GM23248 (cell line): Measurements from ENCODE around the gene PELI2. TPM values are rescaled to one million over a fixed set of nuclear protein-coding genes. Genes with fewer than 3 reads are reported as not detected.

Experiments used
- DNase-seq: peaks from one replicate; pipeline ENCODE4 v3.0.0-alpha.2; 2015
- H2AFZ ChIP-seq: fragments of 200-600 bp; sonication (generic); 2 replicates; pipeline ENCODE4 v1.6.1; 2016; ENCODE audit warnings: antibody characterized with exemption
- H3F3A ChIP-seq: fragments of 200-600 bp; sonication (generic); 2 replicates; pipeline ENCODE4 v1.6.1; 2016; ENCODE audit warnings: mild to moderate bottlenecking, antibody characterized with exemption, mixed run types; ENCODE audit not compliant: insufficient read depth
- H3K27ac ChIP-seq: fragments of 200-600 bp; sonication (generic); 2 replicates; pipeline ENCODE4 v1.5.1; 2016; ENCODE audit warnings: mild to moderate bottlenecking
- H3K27me3 ChIP-seq: fragments of 200-600 bp; sonication (generic); replicated peaks from 2 replicates; pipeline ENCODE4 v1.6.1; 2016; ENCODE audit warnings: mild to moderate bottlenecking; ENCODE audit not compliant: insufficient read depth
- H3K36me3 ChIP-seq: fragments of 200-600 bp; sonication (generic); 2 replicates; pipeline ENCODE4 v1.6.1; 2016; ENCODE audit warnings: low read depth, mild to moderate bottlenecking
- H3K4me1 ChIP-seq: fragments of 200-600 bp; sonication (generic); 2 replicates; pipeline ENCODE4 v1.6.1; 2016; ENCODE audit warnings: mild to moderate bottlenecking; ENCODE audit not compliant: insufficient read depth
- H3K4me2 ChIP-seq: fragments of 200-600 bp; sonication (generic); one replicate; pipeline ENCODE4 v1.6.1; 2016; ENCODE audit warnings: mild to moderate bottlenecking; ENCODE audit not compliant: unreplicated experiment
- H3K4me3 ChIP-seq: fragments of 200-600 bp; sonication (generic); 2 replicates; pipeline ENCODE4 v1.5.1; 2016; ENCODE audit warnings: mild to moderate bottlenecking
- H3K79me2 ChIP-seq: fragments of 200-600 bp; sonication (generic); 2 replicates; pipeline ENCODE4 v1.6.1; 2016; ENCODE audit warnings: mild to moderate bottlenecking; ENCODE audit not compliant: insufficient read depth
- H3K9ac ChIP-seq: fragments of 200-600 bp; sonication (generic); 2 replicates; pipeline ENCODE4 v1.6.1; 2016; ENCODE audit warnings: mild to moderate bottlenecking
- H3K9me2 ChIP-seq: fragments of 200-600 bp; sonication (generic); 2 replicates; pipeline ENCODE4 v1.6.1; 2016; ENCODE audit warnings: mixed run types, mild to moderate bottlenecking, moderate library complexity; ENCODE audit not compliant: insufficient read depth
- H3K9me3 ChIP-seq: fragments of 200-600 bp; sonication (generic); one replicate; pipeline ENCODE4 v1.6.1; 2017; ENCODE audit warnings: low read depth
- H4K20me1 ChIP-seq: fragments of 200-600 bp; sonication (generic); 2 replicates; pipeline ENCODE4 v1.6.0; 2016; ENCODE audit not compliant: insufficient read depth
- EZH2 ChIP-seq: fragments of 200-600 bp; sonication (generic); IDR thresholded peaks from 2 replicates; pipeline ENCODE4 v1.6.1; 2018; ENCODE audit warnings: antibody characterized with exemption, mild to moderate bottlenecking; ENCODE audit not compliant: insufficient read depth, poor library complexity, severe bottlenecking
- EZH2phosphoT487 ChIP-seq: fragments of 200-600 bp; sonication (generic); IDR thresholded peaks from 2 replicates; pipeline ENCODE4 v1.6.1; 2018; ENCODE audit warnings: antibody characterized with exemption, moderate library complexity, mild to moderate bottlenecking, low read depth; ENCODE audit not compliant: insufficient read depth
- WGBS, 2 experiments: methylation state at CpG; one replicate each; pipeline ENCODE4 v1.1.6; 2015 to 2017; ENCODE audit warnings: low lambda C conversion rate in 2 of 2, low coverage in 1 of 2; ENCODE audit errors: missing lambda C conversion rate in 2 of 2; 5-methylcytosine and 5-hydroxymethylcytosine counted together
- in situ Hi-C: fragments of 300-500 bp; cut with MboI; formaldehyde crosslinking; loops from 2 replicates; pipeline ENCODE4 v1.15.0; 2020
- polyA plus RNA-seq: library from polyadenylated mRNA; unstranded; fragments of >200 nt; fragmentation: Nextera tagmentation; extraction: Ambion mirVana; gene quantifications from 2 replicates; pipeline ENCODE4 v1.2.1, GENCODE V29; 2016
- total RNA-seq: library from RNA; depleted of rRNA; stranded (reverse); fragments of >200 nt; shearing (Covaris generic); gene quantifications from 2 replicates; pipeline ENCODE4 v1.2.3, GENCODE V29; 2014

PELI2 gene
- total and polyA plus RNA-seq, 2 experiments from 2014 or later, result 1.2 to 1.3 TPM

DNA sequence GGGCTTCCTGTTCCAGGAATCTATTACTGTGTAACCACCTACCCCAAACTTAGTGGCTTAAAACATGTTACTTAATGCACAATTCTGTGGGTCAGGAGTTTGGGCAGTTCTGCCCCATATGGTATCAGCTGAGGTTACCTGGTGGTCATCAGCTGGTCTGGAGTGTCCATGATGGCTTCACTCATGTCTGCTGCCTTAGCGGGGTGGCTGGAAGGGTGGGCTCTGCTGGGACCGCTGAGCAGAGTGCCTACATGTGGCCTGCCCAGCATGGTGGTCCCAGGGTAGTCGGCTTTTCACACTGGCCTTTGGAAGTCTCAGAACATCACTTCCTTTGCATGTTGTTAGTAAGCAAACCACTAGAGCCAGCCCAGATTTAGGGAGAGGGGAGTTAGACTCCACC, 53.9 kb downstream of the PELI2 start:
- TF ChIP-seq EZH2 (no peak), EZH2phosphoT487 (no peak)
- H3K36me3 ChIP-seq, result no peaks in the 10 kb centered on the region
- no peaks in the 10 kb centered on the region for H3K9me3 ChIP-seq
- H3K9me2 ChIP-seq, result no peaks in the 10 kb centered on the region
- H3K4me1 ChIP-seq, result peaks cover 13% of the 10 kb centered on the region
- peak overlapping the region; percentile 35 for H3K4me2 ChIP-seq
- H3K27ac ChIP-seq, result peak overlapping the region; percentile 46; the same call in 1 of the 2 replicates
- H3F3A ChIP-seq, result peaks cover 14% of the 10 kb centered on the region
- DNase-seq, result no peak
- H2AFZ ChIP-seq, result peak overlapping the region; percentile 68
- WGBS, 2 experiments, result 45 to 48% methylated on average over 3 of the region's 3 CpGs
- H3K27me3 ChIP-seq, result no peaks in the 10 kb centered on the region
- in situ Hi-C loops, result no loop called here
- 0 out of 2 replicates have a peak overlapping the region, but pooled peaks have one; percentile 18 for H3K4me3 ChIP-seq
- H3K9ac ChIP-seq, result 0 out of 2 replicates have a peak overlapping the region, but pooled peaks have one; percentile 34
- no peaks in the 10 kb centered on the region for H4K20me1 ChIP-seq
- H3K79me2 ChIP-seq, result no peaks in the 10 kb centered on the region

- H3K4me2 ChIP-seq, result peak overlapping the region; percentile 35
These were observed 54.4 kb downstream of the PELI2 start for GRCh38 chr14:56172571-56172971.

DNA sequence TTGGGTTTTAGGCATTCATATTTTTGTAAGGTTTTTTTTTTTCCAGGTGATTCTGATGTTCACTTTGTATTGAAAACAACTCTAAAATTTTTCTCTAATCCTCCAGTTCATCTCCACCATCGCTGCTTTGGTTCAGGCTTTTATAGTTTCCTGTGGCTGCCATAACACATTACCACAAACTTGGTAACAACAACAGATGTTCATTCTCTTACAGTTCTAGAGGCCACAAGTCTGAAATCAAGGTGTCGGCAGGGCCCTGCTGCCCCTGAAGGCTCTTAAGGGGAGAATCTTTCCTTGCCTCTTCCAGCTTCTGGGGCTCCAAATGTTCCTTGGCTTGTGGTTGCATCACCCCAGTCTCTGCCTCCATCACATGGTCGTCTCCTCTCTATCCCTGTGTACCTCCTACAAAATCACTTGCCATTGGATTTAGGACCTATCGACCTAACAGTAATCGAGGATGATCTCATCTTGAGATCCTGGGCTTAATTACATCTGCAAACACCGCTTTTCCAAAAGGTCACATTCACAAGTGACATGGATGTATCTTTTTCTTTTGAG, 55.2 kb downstream of the PELI2 start:
- Histone ChIP-seq H3K27ac (no peak overlapping the region), H3K9ac (no peak overlapping the region), H3K9me3 (no peaks in the 10 kb centered on the region), H3F3A (peaks cover 14% of the 10 kb centered on the region), H3K4me2 (peak overlapping the region; percentile 35), H4K20me1 (no peaks in the 10 kb centered on the region), H3K27me3 (no peaks in the 10 kb centered on the region), H3K79me2 (no peaks in the 10 kb centered on the region), H2AFZ (peak overlapping the region; percentile 68; the same call in 1 of the 2 replicates), H3K9me2 (no peaks in the 10 kb centered on the region), H3K4me3 (no peak overlapping the region), H3K4me1 (peaks cover 13% of the 10 kb centered on the region), H3K36me3 (no peaks in the 10 kb centered on the region)
- in situ Hi-C loops, result no loop called here
- no peak for TF ChIP-seq EZH2
- no peak for TF ChIP-seq EZH2phosphoT487
- DNase-seq, result no peak
- WGBS, 2 experiments, result 91 to 93% methylated on average over 6 of the region's 6 CpGs

More at GRCh38 chr14:56172571-56172971, 54.4 kb downstream of the PELI2 start:
- Histone ChIP-seq H3F3A (peaks cover 14% of the 10 kb centered on the region), H3K36me3 (no peaks in the 10 kb centered on the region), H3K4me3 (peak overlapping the region; percentile 18; the same call in 1 of the 2 replicates), H2AFZ (peak overlapping the region; percentile 68), H3K27me3 (no peaks in the 10 kb centered on the region), H3K9me2 (no peaks in the 10 kb centered on the region), H3K9me3 (no peaks in the 10 kb centered on the region), H3K9ac (peak overlapping the region; percentile 34), H3K79me2 (no peaks in the 10 kb centered on the region), H3K27ac (peak overlapping the region; percentile 46), H4K20me1 (no peaks in the 10 kb centered on the region), H3K4me1 (peaks cover 13% of the 10 kb centered on the region)
- TF ChIP-seq EZH2phosphoT487 (no peak), EZH2 (no peak)
- DNase-seq, result peak; percentile 80
- WGBS, 2 experiments, result 0% methylated on average over 3 of the region's 3 CpGs
- in situ Hi-C loops, result no loop called here

DNA sequence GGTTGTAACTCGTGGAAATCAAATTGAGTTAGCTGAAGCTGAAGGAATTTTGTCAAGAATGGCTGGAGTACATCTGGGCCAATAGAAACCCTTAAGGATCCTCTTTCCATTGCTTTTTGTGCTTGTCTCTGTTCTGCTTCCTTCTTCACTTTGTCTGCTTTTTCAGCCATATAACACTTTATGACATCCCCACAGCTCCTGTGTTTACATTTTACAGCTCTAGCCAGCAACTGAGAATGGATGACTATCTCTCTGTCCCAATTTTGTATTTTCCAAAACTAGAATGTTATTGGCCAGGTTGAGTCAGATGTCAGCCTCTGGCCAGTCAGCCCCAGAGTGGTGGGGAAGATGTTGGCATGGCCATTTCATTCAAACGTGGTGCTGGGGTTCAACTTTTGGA, 57.6 kb downstream of the PELI2 start:
- H3K79me2 ChIP-seq, result no peaks in the 10 kb centered on the region
- no peaks in the 10 kb centered on the region for H3K9me2 ChIP-seq
- TF ChIP-seq EZH2phosphoT487, result no peak
- no peak overlapping the region for H3K4me3 ChIP-seq
- H3K9me3 ChIP-seq, result no peaks in the 10 kb centered on the region
- H3K4me1 ChIP-seq, result peaks cover 13% of the 10 kb centered on the region
- H3K36me3 ChIP-seq, result no peaks in the 10 kb centered on the region
- no peak overlapping the region for H3K4me2 ChIP-seq
- no peak overlapping the region for H3K9ac ChIP-seq
- WGBS, 2 experiments, result 62 to 70% methylated on average over 2 of the region's 2 CpGs
- H3F3A ChIP-seq, result peaks cover 14% of the 10 kb centered on the region
- H3K27ac ChIP-seq, result no peak overlapping the region
- no peak for DNase-seq
- no peak overlapping the region for H2AFZ ChIP-seq
- H4K20me1 ChIP-seq, result no peaks in the 10 kb centered on the region
- H3K27me3 ChIP-seq, result no peaks in the 10 kb centered on the region
- in situ Hi-C loops, result no loop called here

DNA sequence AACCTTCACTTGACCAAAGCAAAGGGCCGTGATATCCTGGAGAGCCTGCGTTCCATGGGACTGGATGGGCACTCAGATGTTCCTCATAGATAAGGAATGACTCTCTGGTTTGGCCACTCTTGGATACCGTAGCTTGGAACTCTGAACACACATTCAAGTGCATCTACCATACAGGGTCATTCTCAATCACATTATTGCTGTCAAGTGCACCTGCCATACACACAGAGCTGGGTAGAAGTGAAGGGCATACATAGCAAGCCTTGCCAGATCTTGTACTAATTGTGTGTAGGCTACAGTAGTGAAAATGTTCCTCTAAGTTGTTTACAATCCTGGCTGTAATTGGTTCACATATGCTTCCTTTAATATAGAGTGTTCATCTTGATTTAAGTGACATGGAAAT, 58.3 kb downstream of the PELI2 start:
- Histone ChIP-seq H3K27ac (no peak overlapping the region), H4K20me1 (no peaks in the 10 kb centered on the region), H3K9me3 (no peaks in the 10 kb centered on the region), H3K79me2 (no peaks in the 10 kb centered on the region), H2AFZ (no peak overlapping the region), H3K27me3 (no peaks in the 10 kb centered on the region), H3K9me2 (no peaks in the 10 kb centered on the region), H3K9ac (no peak overlapping the region), H3K4me3 (no peak overlapping the region), H3K4me1 (peaks cover 13% of the 10 kb centered on the region), H3K36me3 (no peaks in the 10 kb centered on the region), H3K4me2 (no peak overlapping the region), H3F3A (peaks cover 14% of the 10 kb centered on the region)
- no peak for DNase-seq
- no peak for TF ChIP-seq EZH2phosphoT487
- no peak for TF ChIP-seq EZH2
- in situ Hi-C loops, result no loop called here
- WGBS, 2 experiments, result 95 to 98% methylated on average over 3 of the region's 3 CpGs
